ENCODE data around the gene GPC1.

The GPC1 gene

GRCh38 chr2:240456447-240457222 is 21.2 kb downstream of the GPC1 start:
- no peak for DNase-seq (ENCODE audit: low spot score)

- DNase-seq (ENCODE audit: low spot score), result no peak
Measured at GRCh38 chr2:240457223-240458043, 22.0 kb downstream of the GPC1 start.

GRCh38 chr2:240458044-240458899 is 22.8 kb downstream of the GPC1 start:
- no peak for DNase-seq (ENCODE audit: low spot score)

- no peak for DNase-seq (ENCODE audit: low spot score)
Measured at GRCh38 chr2:240458900-240459391, 23.5 kb downstream of the GPC1 start.

GRCh38 chr2:240459401-240460252 is 24.2 kb downstream of the GPC1 start:
- DNase-seq (ENCODE audit: low spot score), result no peak

- DNase-seq (ENCODE audit: low spot score), result no peak
Measured at GRCh38 chr2:240460253-240460711, 24.8 kb downstream of the GPC1 start.

- DNase-seq (ENCODE audit: low spot score), result no peak
Measured at GRCh38 chr2:240460781-240461431, 25.4 kb downstream of the GPC1 start.

GRCh38 chr2:240461471-240462072 is 26.1 kb downstream of the GPC1 start:
- DNase-seq (ENCODE audit: low spot score), result no peak

- DNase-seq (ENCODE audit: low spot score), result no peak
Measured at GRCh38 chr2:240462073-240462706, 26.7 kb downstream of the GPC1 start.

GRCh38 chr2:240462707-240463273 is 27.3 kb downstream of the GPC1 start:
- DNase-seq (ENCODE audit: low spot score), result no peak

- DNase-seq (ENCODE audit: low spot score), result no peak
Measured at GRCh38 chr2:240463274-240463865, 27.9 kb downstream of the GPC1 start.

- no peak for DNase-seq (ENCODE audit: low spot score)
Measured at GRCh38 chr2:240463866-240464481, 28.5 kb downstream of the GPC1 start.

GRCh38 chr2:240464514-240465241 is 29.2 kb downstream of the GPC1 start:
- DNase-seq (ENCODE audit: low spot score), result peak; percentile 15

GRCh38 chr2:240465268-240465764 is 29.9 kb downstream of the GPC1 start:
- DNase-seq (ENCODE audit: low spot score), result peak; percentile 26

GRCh38 chr2:240465765-240466578 is 30.5 kb downstream of the GPC1 start:
- peak; percentile 19 for DNase-seq (ENCODE audit: low spot score)

- DNase-seq (ENCODE audit: low spot score), result peak; percentile 19
Measured at GRCh38 chr2:240466579-240467148, 31.2 kb downstream of the GPC1 start.
